NCI-H526 (cell line): Measurements from ENCODE around the gene CLIC1.
A peak's percentile ranks its signal among the peaks of the same experiment; 100 is the strongest.
"Not testable (repeated sequence)": the region's sequence is repeated elsewhere in the genome, so short reads cannot be mapped to it uniquely, and the experiment has no call there.

ENCODE experiments used
- DNase-seq, 2 experiments: peaks; one replicate each; lab custom pipeline; 2025; lab: John Stamatoyannopoulos, UW

CLIC1 gene

GRCh38 chr6:31722173-31722572, 14.2 kb downstream of the CLIC1 start:
- no peak for DNase-seq

- no peak for DNase-seq
Observed at GRCh38 chr6:31721351-31722020, 14.8 kb downstream of the CLIC1 start, which contains the start of gene LY6G6C. LY6G6C (minus strand) TSS chr6:31721746; CDS start chr6:31721679, 67 bp downstream.

- no peak for DNase-seq
Observed at GRCh38 chr6:31720196-31720770, 16.0 kb downstream of the CLIC1 start.

GRCh38 chr6:31719001-31719400, 17.3 kb downstream of the CLIC1 start:
- DNase-seq: no peak

- peak; percentile 33 to 75 for DNase-seq
Observed at GRCh38 chr6:31718265-31718664, 18.1 kb downstream of the CLIC1 start.

GRCh38 chr6:31717499-31718222, 18.7 kb downstream of the CLIC1 start:
- peak in 1 of 2 experiments; percentile 29 for DNase-seq

- DNase-seq: no peak
Observed at GRCh38 chr6:31715022-31715958, 21.0 kb downstream of the CLIC1 start, which contains the start of gene LY6G6D. LY6G6D (plus strand) TSS chr6:31715348; CDS start chr6:31715356, 8 bp downstream.

GRCh38 chr6:31713991-31714684, 22.2 kb downstream of the CLIC1 start:
- no peak for DNase-seq

GRCh38 chr6:31713465-31713864, 22.9 kb downstream of the CLIC1 start:
- DNase-seq: no peak

GRCh38 chr6:31712296-31712695, 24.0 kb downstream of the CLIC1 start:
- DNase-seq: no peak

- DNase-seq: no peak
Observed at GRCh38 chr6:31711233-31711632, 25.1 kb downstream of the CLIC1 start.

GRCh38 chr6:31710523-31711219, 25.7 kb downstream of the CLIC1 start:
- no peak for DNase-seq

GRCh38 chr6:31709157-31709556, 27.2 kb downstream of the CLIC1 start:
- not testable (repeated sequence) for DNase-seq

GRCh38 chr6:31708224-31708623, 28.1 kb downstream of the CLIC1 start:
- no peak for DNase-seq

GRCh38 chr6:31707701-31708100, 28.6 kb downstream of the CLIC1 start:
- DNase-seq: no peak

GRCh38 chr6:31706599-31706998, 29.7 kb downstream of the CLIC1 start, which contains the start of gene LY6G6F:
LY6G6F (plus strand) TSS chr6:31706866; CDS start chr6:31706907, 41 bp downstream.
- no peak for DNase-seq

GRCh38 chr6:31705931-31706330, 30.4 kb downstream of the CLIC1 start:
- no peak for DNase-seq

- DNase-seq: peak; percentile 92 to 97
Observed at GRCh38 chr6:31702819-31703716, 33.3 kb downstream of the CLIC1 start, which contains the start of gene ABHD16A. ABHD16A (minus strand) TSS chr6:31703324; CDS start chr6:31703281, 43 bp downstream.

GRCh38 chr6:31702405-31702818, 33.9 kb downstream of the CLIC1 start:
- no peak for DNase-seq
